ENCODE results near the gene MEI1. TPM values are rescaled to one million over a fixed set of nuclear protein-coding genes. Genes with fewer than 3 reads are reported as not detected.
"Not testable (repeated sequence)": the region's sequence is repeated elsewhere in the genome, so short reads cannot be mapped to it uniquely, and the experiment has no call there.

Gene MEI1
- total RNA-seq, 1 donor: 0.27 TPM

- no peak for DNase-seq (ENCODE audit: low read depth)
- TF ChIP-seq CTCF (IDR thresholded peaks at IDR 0.05; ENCODE audit: insufficient read depth, low read length): no peak
- no peak overlapping the region for H3K4me3 ChIP-seq (ENCODE audit: low read depth, low read length)
These were observed 130.9 kb downstream of the MEI1 start for GRCh38 chr22:41830174-41830573.

GRCh38 chr22:41831383-41831782 lies 132.1 kb downstream of the MEI1 start:
- DNase-seq (ENCODE audit: low read depth): peak; percentile 50
- TF ChIP-seq CTCF (IDR thresholded peaks at IDR 0.05; ENCODE audit: insufficient read depth, low read length): no peak
- no peak overlapping the region for H3K4me3 ChIP-seq (ENCODE audit: low read depth, low read length)

- H3K4me3 ChIP-seq (ENCODE audit: low read depth, low read length): peak overlapping the region; percentile 66
- peak; percentile 36 for DNase-seq (ENCODE audit: low read depth)
- no peak for TF ChIP-seq CTCF (IDR thresholded peaks at IDR 0.05; ENCODE audit: insufficient read depth, low read length)
These were observed 132.7 kb downstream of the MEI1 start for GRCh38 chr22:41831828-41832552.

GRCh38 chr22:41832553-41833368 lies 133.5 kb downstream of the MEI1 start, which contains the start of gene SREBF2:
TSS of gene SREBF2 (plus strand) at chr22:41833105. CDS start at chr22:41833271, 166 bp downstream.
- peak within 1 kb of the TSS; percentile 84 for H3K4me3 ChIP-seq (ENCODE audit: low read depth, low read length)
- peak; percentile 99 for DNase-seq (ENCODE audit: low read depth)
- no peak for TF ChIP-seq CTCF (IDR thresholded peaks at IDR 0.05; ENCODE audit: insufficient read depth, low read length)

GRCh38 chr22:41833369-41834004 lies 134.2 kb downstream of the MEI1 start:
- peak overlapping the region; percentile 84 for H3K4me3 ChIP-seq (ENCODE audit: low read depth, low read length)
- peak; percentile 22 for DNase-seq (ENCODE audit: low read depth)
- TF ChIP-seq CTCF (IDR thresholded peaks at IDR 0.05; ENCODE audit: insufficient read depth, low read length): no peak

GRCh38 chr22:41834005-41834944 lies 135.0 kb downstream of the MEI1 start:
- TF ChIP-seq CTCF (IDR thresholded peaks at IDR 0.05; ENCODE audit: insufficient read depth, low read length): no peak
- no peak for DNase-seq (ENCODE audit: low read depth)
- peak overlapping the region; percentile 84 for H3K4me3 ChIP-seq (ENCODE audit: low read depth, low read length)

GRCh38 chr22:41835462-41835861 lies 136.2 kb downstream of the MEI1 start:
- DNase-seq (ENCODE audit: low read depth); H3K4me3 ChIP-seq (ENCODE audit: low read depth, low read length): not testable (repeated sequence)
